ENCODE data around the gene NOTCH4. TPM values are rescaled to one million over a fixed set of nuclear protein-coding genes. Genes with fewer than 3 reads are reported as not detected.

Gene NOTCH4
- total and polyA plus RNA-seq, 2 donors (not counting 3 experiments of a cell fraction or from before 2014, with no cell fraction given), result 41.7 to 114 TPM

- dilution Hi-C loops (cut with MboI; ENCODE audit: extremely low pct_ligation_motif_present, low sequenced_read_pairs), result no loop called here
- CTCF ChIA-PET, result interaction anchor here (1.1 kb wide), 1 partner anchor 83 kb away, joined by 3 read pairs; no protein-coding TSS in a partner anchor
- H2AFZ ChIP-seq (ENCODE audit: low read depth, low read length), result no peak overlapping the region
- no TSS peak for BruUV-seq (replicated peaks)
- no peak overlapping the region for H3K4me2 ChIP-seq (ENCODE audit: insufficient read depth, low read length)
- no peaks in the 10 kb centered on the region for H3K9me3 ChIP-seq (replicated peaks; ENCODE audit: control insufficient read depth, insufficient read depth, low read length)
- H3K27ac ChIP-seq (ENCODE audit: insufficient read depth, low read depth, low read length), result no peak overlapping the region
- peaks cover 7 to 13% of the 10 kb centered on the region in 2 experiments for H3K36me3 ChIP-seq (ENCODE audit: control insufficient read depth in 2 of 2, extremely low read depth in 1 of 2, insufficient read depth in 2 of 2, low read length in 2 of 2)
- H3K4me1 ChIP-seq (ENCODE audit: control insufficient read depth, extremely low read depth, insufficient read depth, low read length), result peaks cover 5% of the 10 kb centered on the region
- no peak overlapping the region for H3K9ac ChIP-seq (replicated peaks; ENCODE audit: extremely low read depth, insufficient read depth, low read length)
- intact Hi-C loops (cut with micrococcal nuclease), result no loop called here
- TF ChIP-seq POLR2AphosphoS5 (IDR thresholded peaks at IDR 0.05; ENCODE audit: insufficient read depth, low read depth, low read length), result no peak
- no peak for TF ChIP-seq FOS (IDR thresholded peaks at IDR 0.05; ENCODE audit: borderline replicate concordance, insufficient read depth, low read length)
- TF ChIP-seq JUN (IDR thresholded peaks at IDR 0.05; ENCODE audit: borderline replicate concordance, insufficient read depth, insufficient read length, low read depth), result no peak
- TF ChIP-seq EZH2 (IDR thresholded peaks at IDR 0.05; ENCODE audit: borderline replicate concordance, low read depth, low read length, severe bottlenecking), result no peak
- TF ChIP-seq, protein P1, sequence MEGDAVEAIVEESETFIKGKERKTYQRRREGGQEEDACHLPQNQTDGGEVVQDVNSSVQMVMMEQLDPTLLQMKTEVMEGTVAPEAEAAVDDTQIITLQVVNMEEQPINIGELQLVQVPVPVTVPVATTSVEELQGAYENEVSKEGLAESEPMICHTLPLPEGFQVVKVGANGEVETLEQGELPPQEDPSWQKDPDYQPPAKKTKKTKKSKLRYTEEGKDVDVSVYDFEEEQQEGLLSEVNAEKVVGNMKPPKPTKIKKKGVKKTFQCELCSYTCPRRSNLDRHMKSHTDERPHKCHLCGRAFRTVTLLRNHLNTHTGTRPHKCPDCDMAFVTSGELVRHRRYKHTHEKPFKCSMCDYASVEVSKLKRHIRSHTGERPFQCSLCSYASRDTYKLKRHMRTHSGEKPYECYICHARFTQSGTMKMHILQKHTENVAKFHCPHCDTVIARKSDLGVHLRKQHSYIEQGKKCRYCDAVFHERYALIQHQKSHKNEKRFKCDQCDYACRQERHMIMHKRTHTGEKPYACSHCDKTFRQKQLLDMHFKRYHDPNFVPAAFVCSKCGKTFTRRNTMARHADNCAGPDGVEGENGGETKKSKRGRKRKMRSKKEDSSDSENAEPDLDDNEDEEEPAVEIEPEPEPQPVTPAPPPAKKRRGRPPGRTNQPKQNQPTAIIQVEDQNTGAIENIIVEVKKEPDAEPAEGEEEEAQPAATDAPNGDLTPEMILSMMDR (IDR thresholded peaks at IDR 0.05; ENCODE audit: extremely low read depth in 1 of 2, insufficient read depth in 1 of 2, low read depth in 1 of 2, low read length in 2 of 2), result no peak
- TF ChIP-seq POLR2A (IDR thresholded peaks at IDR 0.05; ENCODE audit: low read depth, low read length), result no peak
- TF ChIP-seq MYC (IDR thresholded peaks at IDR 0.05; ENCODE audit: low read depth, low read length), result no peak
- TF ChIP-seq GATA2 (IDR thresholded peaks at IDR 0.05; ENCODE audit: insufficient read depth, insufficient read length, low read depth, low read length), result no peak
- TF ChIP-seq MAX (IDR thresholded peaks at IDR 0.05; ENCODE audit: insufficient read depth, insufficient read length), result no peak
- no peaks in the 10 kb centered on the region for H4K20me1 ChIP-seq (replicated peaks; ENCODE audit: control insufficient read depth, extremely low read depth, insufficient read depth, low read length)
- FAIRE-seq (no peak), DNase-seq (ENCODE audit: low read depth, low spot score) (no peak)
- H3K79me2 ChIP-seq (ENCODE audit: control insufficient read depth, insufficient read depth, low read length), result no peaks in the 10 kb centered on the region
- H3K9me1 ChIP-seq (replicated peaks; ENCODE audit: control insufficient read depth, extremely low read depth, insufficient read depth, low read length), result no peaks in the 10 kb centered on the region
- H3K27me3 ChIP-seq (ENCODE audit: control insufficient read depth in 2 of 2, insufficient read depth in 2 of 2, low read length in 2 of 2), result no peaks in the 10 kb centered on the region
- H3K4me3 ChIP-seq (replicated peaks in 1 of 3; ENCODE audit: insufficient read depth in 1 of 3, low read depth in 1 of 3, low read length in 3 of 3), result no peak overlapping the region
- POLR2A ChIA-PET, result no interaction called here
These were observed 21.7 kb downstream of the NOTCH4 start for GRCh38 chr6:32202186-32202585.

Measured in endothelial cell of umbilical vein (primary cell).